Measurements from ENCODE around the gene UAP1L1. TPM values are rescaled to one million over a fixed set of nuclear protein-coding genes. Genes with fewer than 3 reads are reported as not detected.

Gene UAP1L1
- total RNA-seq, 1 donor from 2014 or later, result 11.5 TPM

DNA sequence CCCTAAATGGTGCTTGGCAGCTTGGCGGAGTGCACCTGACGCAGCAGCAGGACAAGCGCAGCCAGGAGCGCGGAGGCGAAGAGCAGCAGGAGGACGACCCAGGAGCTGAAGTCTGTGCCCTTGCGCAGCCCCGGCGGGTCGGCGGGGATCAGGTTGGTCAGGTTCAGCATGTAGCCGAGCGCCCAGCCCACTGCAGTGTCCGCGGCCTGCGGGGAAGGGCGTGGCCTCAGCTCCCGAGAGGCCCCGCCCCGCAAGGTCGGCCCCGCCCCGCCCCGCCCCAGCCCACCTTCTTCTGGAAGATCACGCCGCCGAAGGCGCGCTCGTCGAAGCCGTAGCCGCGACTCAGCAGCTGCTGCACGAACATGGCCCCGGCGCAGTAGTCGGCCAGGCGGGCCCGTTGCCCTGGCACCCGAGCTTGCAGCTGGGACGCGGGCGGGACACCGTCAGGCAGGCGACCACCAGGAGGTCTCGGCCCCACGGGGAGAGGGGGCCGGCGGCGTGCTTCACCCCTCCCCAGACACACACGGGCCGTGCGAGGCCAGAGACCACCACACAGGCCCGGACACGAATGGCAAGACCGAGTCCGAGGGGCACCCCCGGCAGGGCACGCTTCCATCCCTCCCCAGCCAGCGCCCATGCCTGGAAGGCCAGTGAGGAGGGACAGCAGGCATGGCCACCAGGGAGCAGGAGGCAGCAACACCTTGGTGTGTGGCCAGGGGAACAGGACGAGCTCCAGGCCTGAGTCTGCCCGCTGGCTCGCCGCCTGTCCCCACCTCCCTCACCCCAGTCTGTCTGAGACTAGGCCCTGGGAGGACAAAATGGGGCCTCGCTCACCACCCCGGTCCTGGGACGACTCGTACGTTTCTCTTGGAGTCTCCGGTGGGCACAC, 28.4 kb upstream of the UAP1L1 start:
- Histone ChIP-seq H3K36me3 (no peaks in the 10 kb centered on the region), H3K9me3 (replicated peaks) (no peaks in the 10 kb centered on the region), H3K4me1 (peaks cover 54% of the 10 kb centered on the region), H3K27ac (replicated peaks) (no peak overlapping the region), H3K27me3 (ENCODE audit: low read depth) (peaks cover 71% of the 10 kb centered on the region), H3K4me3 (no peak overlapping the region)
- TF ChIP-seq, protein P1, sequence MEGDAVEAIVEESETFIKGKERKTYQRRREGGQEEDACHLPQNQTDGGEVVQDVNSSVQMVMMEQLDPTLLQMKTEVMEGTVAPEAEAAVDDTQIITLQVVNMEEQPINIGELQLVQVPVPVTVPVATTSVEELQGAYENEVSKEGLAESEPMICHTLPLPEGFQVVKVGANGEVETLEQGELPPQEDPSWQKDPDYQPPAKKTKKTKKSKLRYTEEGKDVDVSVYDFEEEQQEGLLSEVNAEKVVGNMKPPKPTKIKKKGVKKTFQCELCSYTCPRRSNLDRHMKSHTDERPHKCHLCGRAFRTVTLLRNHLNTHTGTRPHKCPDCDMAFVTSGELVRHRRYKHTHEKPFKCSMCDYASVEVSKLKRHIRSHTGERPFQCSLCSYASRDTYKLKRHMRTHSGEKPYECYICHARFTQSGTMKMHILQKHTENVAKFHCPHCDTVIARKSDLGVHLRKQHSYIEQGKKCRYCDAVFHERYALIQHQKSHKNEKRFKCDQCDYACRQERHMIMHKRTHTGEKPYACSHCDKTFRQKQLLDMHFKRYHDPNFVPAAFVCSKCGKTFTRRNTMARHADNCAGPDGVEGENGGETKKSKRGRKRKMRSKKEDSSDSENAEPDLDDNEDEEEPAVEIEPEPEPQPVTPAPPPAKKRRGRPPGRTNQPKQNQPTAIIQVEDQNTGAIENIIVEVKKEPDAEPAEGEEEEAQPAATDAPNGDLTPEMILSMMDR (IDR thresholded peaks at IDR 0.05; ENCODE audit: borderline replicate concordance), result no peak
- DNase-seq, result no peak
- intact Hi-C loops (cut with micrococcal nuclease), result no loop called here

DNA sequence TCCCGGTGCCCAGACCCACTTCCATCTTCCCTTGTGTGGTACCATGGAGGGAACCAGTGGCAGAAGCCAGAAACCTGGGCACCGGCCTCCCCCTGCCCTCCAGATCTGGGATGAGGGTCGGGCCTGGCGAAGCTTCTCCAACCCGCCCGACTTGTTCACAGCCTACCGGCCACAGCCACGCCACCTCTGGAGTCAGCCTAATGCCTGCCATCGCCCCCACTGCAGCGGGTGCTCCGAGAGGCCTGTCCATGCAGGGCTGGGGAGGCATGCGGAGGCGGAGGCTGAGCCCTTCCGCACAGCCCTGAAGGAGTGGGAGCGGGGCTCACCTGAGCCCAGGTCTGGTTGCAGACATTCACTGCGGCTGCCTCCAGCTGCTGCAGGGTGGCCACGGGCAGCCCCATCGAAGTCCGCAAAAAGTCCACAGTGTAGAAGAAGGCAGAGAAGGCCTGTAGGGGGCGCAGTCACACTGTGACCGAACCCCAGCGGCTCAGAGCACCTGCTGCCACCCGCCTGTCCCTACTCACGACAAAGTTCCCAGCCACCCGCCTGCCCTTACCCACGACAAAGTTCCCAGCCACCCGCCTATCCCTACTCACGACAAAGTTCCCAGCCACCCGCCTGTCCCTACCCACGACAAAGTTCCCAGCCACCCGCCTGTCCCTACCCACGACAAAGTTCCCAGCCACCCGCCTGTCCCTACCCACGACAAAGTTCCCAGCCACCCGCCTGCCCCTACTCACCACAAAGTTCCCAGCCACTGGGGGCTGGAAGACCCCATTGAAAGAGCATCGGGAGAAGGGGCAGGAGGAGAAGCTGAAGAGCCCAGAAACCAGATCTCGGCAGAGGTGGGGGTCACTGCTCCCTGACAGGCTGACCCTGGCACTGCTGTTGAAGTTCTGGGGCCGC, 27.5 kb upstream of the UAP1L1 start:
- Histone ChIP-seq H3K27ac (replicated peaks) (no peak overlapping the region), H3K4me1 (peaks cover 54% of the 10 kb centered on the region), H3K27me3 (ENCODE audit: low read depth) (peaks cover 80% of the 10 kb centered on the region), H3K4me3 (no peak overlapping the region), H3K9me3 (replicated peaks) (no peaks in the 10 kb centered on the region), H3K36me3 (no peaks in the 10 kb centered on the region)
- intact Hi-C loops (cut with micrococcal nuclease), result no loop called here
- DNase-seq, result no peak
- TF ChIP-seq, protein P1 (IDR thresholded peaks at IDR 0.05; ENCODE audit: borderline replicate concordance), result peak; percentile 65

DNA sequence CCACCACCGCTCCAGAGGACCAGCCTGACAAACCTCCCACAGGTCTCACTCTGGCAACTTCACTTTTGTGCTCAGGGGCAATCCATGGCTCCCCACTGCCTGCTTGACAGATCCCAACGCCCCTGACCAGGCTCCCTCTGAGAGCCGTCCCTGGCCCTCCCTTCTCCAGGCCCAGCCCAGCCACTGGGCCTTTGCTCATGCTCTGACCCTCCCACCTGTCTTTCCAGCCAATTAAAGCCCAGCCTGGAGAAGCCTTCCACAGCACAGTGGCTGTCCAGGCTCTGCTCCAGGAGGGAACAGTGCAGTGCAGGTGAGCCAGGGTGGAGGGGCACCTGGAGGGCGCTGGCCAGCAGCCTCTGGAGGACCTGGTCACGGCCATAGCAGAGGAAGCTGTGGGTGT, 26.7 kb upstream of the UAP1L1 start:
- intact Hi-C loops (cut with micrococcal nuclease), result no loop called here
- Histone ChIP-seq H3K4me1 (peaks cover 55% of the 10 kb centered on the region), H3K27ac (replicated peaks) (no peak overlapping the region), H3K9me3 (replicated peaks) (no peaks in the 10 kb centered on the region), H3K36me3 (no peaks in the 10 kb centered on the region), H3K4me3 (no peak overlapping the region), H3K27me3 (ENCODE audit: low read depth) (peaks cover 81% of the 10 kb centered on the region)
- TF ChIP-seq, protein P1 (IDR thresholded peaks at IDR 0.05; ENCODE audit: borderline replicate concordance), result no peak
- no peak for DNase-seq

DNA sequence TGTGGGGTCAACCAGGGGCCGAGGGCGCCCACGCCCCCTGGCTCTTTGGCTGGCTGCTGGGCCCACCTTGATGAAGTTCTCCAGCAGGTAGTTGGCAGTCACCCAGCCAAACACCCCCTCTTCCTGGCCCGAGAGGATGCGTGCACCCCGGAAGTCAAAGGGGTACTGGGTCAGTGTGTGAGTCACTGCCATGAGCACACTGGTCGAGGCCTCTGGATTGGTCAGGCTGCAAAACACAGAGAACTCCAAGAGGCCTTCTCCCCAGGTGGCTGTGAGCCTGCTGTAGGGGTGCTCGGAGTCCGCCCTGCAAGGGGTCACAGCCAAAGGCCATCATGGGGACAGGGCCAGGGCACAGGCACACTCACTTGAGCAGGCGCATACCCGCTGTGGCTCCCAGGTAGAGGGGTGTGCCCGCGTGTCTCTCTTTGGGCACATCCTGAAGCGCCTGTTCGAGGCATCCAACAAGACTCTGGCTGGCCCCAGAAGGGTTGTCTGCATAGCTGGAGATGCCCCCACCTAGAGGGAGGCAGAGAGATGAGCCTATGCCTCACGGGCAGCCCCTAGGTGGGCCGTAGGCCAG, 26.1 kb upstream of the UAP1L1 start:
- TF ChIP-seq, protein P1 (IDR thresholded peaks at IDR 0.05; ENCODE audit: borderline replicate concordance), result no peak
- Histone ChIP-seq H3K4me3 (no peak overlapping the region), H3K27me3 (ENCODE audit: low read depth) (peaks cover 81% of the 10 kb centered on the region), H3K9me3 (replicated peaks) (no peaks in the 10 kb centered on the region), H3K4me1 (peaks cover 57% of the 10 kb centered on the region), H3K27ac (replicated peaks) (no peak overlapping the region), H3K36me3 (no peaks in the 10 kb centered on the region)
- no peak for DNase-seq
- intact Hi-C loops (cut with micrococcal nuclease), result no loop called here

DNA sequence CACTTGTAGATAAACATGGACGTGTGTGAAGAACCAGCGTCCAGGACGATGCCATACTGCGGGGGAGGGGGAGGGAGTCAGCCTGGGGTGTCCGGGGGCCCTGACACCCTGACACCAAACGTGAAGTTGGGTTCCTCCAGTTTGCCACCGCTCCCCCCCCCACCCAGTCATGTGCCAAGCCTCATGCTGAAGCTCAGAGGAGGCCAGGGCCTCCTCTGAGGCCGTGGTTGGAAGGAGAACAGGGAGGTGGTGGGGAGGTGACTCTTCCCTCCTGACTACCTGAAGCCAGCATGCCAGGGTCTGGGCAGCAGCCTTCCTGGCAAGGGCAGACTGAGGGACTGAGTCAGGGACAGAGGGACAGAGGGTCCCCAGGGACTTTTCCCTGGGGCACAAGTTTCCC, 25.0 kb upstream of the UAP1L1 start:
- H3K27me3 ChIP-seq (ENCODE audit: low read depth), result peaks cover 74% of the 10 kb centered on the region
- H3K36me3 ChIP-seq, result no peaks in the 10 kb centered on the region
- H3K4me1 ChIP-seq, result peaks cover 62% of the 10 kb centered on the region

More for the DNA sequence above, 25.0 kb upstream of the UAP1L1 start:
- DNase-seq, result no peak
- TF ChIP-seq, protein P1 (IDR thresholded peaks at IDR 0.05; ENCODE audit: borderline replicate concordance), result no peak
- intact Hi-C loops (cut with micrococcal nuclease), result no loop called here
- H3K9me3 ChIP-seq (replicated peaks), result no peaks in the 10 kb centered on the region
- H3K27ac ChIP-seq (replicated peaks), result no peak overlapping the region
- H3K4me3 ChIP-seq, result no peak overlapping the region

Measured in left ventricle myocardium inferior (tissue), 1 donor.